Measurements from ENCODE around the gene LGALS4.

- TF ChIP-seq CTCF (conservative IDR thresholded peaks at IDR 0.05; ENCODE audit: low read depth, low read length) (no peak), EZH2 (IDR thresholded peaks at IDR 0.05; ENCODE audit: borderline replicate concordance, low read depth, low read length, poor library complexity, severe bottlenecking) (no peak)
Observed at GRCh38 chr19:38833092-38833425, 20.3 kb upstream of the LGALS4 start.
